HTR-8/SVneo (cell line): Measurements from ENCODE around the gene CCR9.

Source experiments
- DNase-seq: peaks from one replicate; pipeline ENCODE4 v3.0.0; 2011; ENCODE audit warnings: low spot score, mixed read lengths; ENCODE audit not compliant: insufficient read length
- FAIRE-seq: peaks from 2 replicates; lab custom pipeline; 2011; peaks lifted over from hg19 to GRCh38; lab: Jason Lieb, UNC

CCR9 gene

GRCh38 chr3:45929042-45929679 is 42.8 kb downstream of the CCR9 start:
- DNase-seq: peak; percentile 55
- no peak for FAIRE-seq

GRCh38 chr3:45931496-45931895 is 45.2 kb downstream of the CCR9 start:
- DNase-seq (no peak), FAIRE-seq (no peak)

GRCh38 chr3:45932112-45932511 is 45.8 kb downstream of the CCR9 start:
- DNase-seq: no peak
- no peak for FAIRE-seq

- DNase-seq (no peak), FAIRE-seq (no peak)
These were observed 47.2 kb downstream of the CCR9 start for GRCh38 chr3:45933591-45933990.

GRCh38 chr3:45936261-45936660 is 49.9 kb downstream of the CCR9 start:
- DNase-seq: no peak
- FAIRE-seq: no peak

- FAIRE-seq (no peak), DNase-seq (no peak)
These were observed 51.1 kb downstream of the CCR9 start for GRCh38 chr3:45937206-45938042.

- no peak for DNase-seq
- FAIRE-seq: no peak
These were observed 51.7 kb downstream of the CCR9 start for GRCh38 chr3:45938043-45938435.

GRCh38 chr3:45938864-45939263 is 52.5 kb downstream of the CCR9 start:
- DNase-seq (peak; percentile 68), FAIRE-seq (no peak)

GRCh38 chr3:45939341-45939771 is 53.0 kb downstream of the CCR9 start:
- FAIRE-seq (no peak), DNase-seq (no peak)

- DNase-seq: no peak
- no peak for FAIRE-seq
These were observed 53.8 kb downstream of the CCR9 start for GRCh38 chr3:45940004-45940780.

GRCh38 chr3:45940781-45941365 is 54.5 kb downstream of the CCR9 start:
- no peak for FAIRE-seq

GRCh38 chr3:45942051-45942825 is 55.9 kb downstream of the CCR9 start:
- DNase-seq: no peak
- FAIRE-seq: no peak

More at GRCh38 chr3:45940781-45941365, 54.5 kb downstream of the CCR9 start:
- DNase-seq: no peak

- no peak for FAIRE-seq
- no peak for DNase-seq
These were observed 57.0 kb downstream of the CCR9 start, which contains the start of gene CXCR6 for GRCh38 chr3:45943207-45943846. Gene CXCR6 (plus strand): TSS chr3:45943464. CDS start chr3:45946482, 3,018 bp downstream.

- no peak for FAIRE-seq
- DNase-seq: no peak
These were observed 58.7 kb downstream of the CCR9 start for GRCh38 chr3:45944830-45945620.

GRCh38 chr3:45946307-45946706 is 60.0 kb downstream of the CCR9 start:
- DNase-seq: no peak
- FAIRE-seq: no peak

- DNase-seq: no peak
- FAIRE-seq: no peak
These were observed 60.5 kb downstream of the CCR9 start for GRCh38 chr3:45946875-45947274.

GRCh38 chr3:45947361-45947760 is 61.0 kb downstream of the CCR9 start:
- no peak for FAIRE-seq
- no peak for DNase-seq

- DNase-seq (no peak), FAIRE-seq (no peak)
These were observed 62.0 kb downstream of the CCR9 start for GRCh38 chr3:45948311-45948781.
